HPDE6-E6E7 (cell line): Measurements from ENCODE around the gene ZNF428.

Source experiments
- DNase-seq: peaks from one replicate; pipeline ENCODE4 v3.0.0; 2011; ENCODE audit warnings: missing footprints; ENCODE audit errors: extremely low spot score

The ZNF428 gene

DNA sequence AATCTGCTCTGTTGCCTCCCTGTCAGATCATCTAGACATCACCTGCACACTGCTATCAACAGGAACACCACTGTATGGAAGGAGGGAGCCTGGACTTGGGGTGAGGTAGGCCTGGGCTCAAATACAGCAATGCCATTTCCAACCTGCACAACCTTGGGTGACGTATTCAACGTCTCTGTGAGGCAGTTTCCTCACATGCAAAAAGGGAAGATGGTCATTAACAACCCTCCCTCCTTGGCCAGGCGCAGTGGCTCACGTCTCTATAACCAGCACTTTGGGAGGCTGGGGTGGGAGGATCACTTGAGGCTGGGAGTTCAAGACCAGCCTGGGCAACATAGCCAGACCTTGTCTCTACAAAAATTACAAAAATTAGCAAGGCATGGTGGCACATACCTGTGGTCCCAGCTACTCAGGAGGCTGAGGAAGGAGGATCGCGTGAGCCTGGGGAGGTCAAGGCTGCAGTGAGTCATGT, 57.2 kb downstream of the ZNF428 start:
- no peak for DNase-seq

DNA sequence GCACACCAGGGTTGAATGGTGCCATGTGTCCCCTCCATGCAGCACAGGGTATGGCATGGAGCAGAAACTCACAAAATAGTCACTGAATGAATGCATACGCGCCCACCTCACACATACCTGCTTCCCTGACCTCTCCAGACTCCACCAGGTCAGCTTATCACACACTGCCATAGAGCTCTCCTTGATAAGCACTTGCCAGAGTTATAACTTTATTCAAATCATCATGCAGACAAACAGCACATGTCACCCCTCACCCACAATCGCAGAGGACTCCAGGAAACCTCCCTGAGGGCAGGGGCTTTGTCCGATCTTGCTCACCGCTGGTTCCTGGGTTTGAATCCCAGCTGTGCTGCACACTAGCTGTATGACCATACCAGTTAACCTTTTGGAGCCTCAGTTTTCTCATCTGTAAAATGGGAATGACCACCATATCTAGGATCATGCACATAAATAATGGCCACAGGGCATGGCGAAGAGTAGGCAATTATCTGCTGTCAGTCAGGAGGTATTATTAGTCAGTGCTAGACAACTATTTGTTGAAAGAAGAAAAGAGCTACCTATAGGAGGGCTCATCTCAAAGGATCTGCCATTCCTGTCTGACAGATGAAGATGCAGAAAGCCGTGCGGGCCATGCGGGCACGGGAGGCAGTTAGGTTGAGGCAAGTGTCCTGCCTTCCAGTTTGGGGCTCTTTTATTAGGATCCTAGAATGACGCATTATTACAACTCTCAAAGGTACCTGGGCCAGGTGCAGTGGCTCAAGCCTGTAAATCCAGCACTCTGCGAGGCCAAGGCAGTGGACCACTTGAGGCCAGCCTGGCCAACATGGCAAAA, 58.1 kb downstream of the ZNF428 start:
- no peak for DNase-seq

DNA sequence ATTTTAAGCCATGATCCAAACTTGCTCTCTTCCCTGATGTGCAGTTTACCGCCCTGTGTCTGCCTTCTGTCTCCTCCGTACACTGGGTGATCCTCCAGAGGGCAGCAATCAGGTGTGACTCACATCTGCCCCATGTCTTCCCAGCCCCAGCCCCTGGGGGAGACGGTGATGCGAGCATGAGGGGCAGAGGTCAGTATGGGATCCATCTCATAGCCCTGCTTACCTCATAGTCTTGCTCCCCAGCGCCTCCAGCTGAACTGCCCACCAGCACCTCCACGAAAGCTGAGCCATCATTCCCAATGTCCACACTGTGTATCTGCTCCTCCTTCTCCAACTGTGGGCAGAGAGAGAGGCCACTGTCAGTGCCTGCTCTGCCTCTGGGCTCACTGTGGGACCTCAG, 58.7 kb downstream of the ZNF428 start:
- no peak for DNase-seq
